Endothelial cell (in vitro differentiated cells): ENCODE measurements around the gene PNPO. TPM values are rescaled to one million over a fixed set of nuclear protein-coding genes. Genes with fewer than 3 reads are reported as not detected.
A peak's percentile ranks its signal among the peaks of the same experiment; 100 is the strongest.

Experiments used
- DNase-seq: peaks from one replicate; pipeline ENCODE4 v3.0.0; 2021; ENCODE audit warnings: low spot score
- H3K27ac Mint-ChIP-seq: one replicate; pipeline ENCODE4 v1.8.0; 2021; ENCODE audit warnings: mixed read lengths, inconsistent platforms; ENCODE audit not compliant: unreplicated experiment
- H3K27me3 Mint-ChIP-seq: one replicate; pipeline ENCODE4 v1.8.0; 2021; ENCODE audit warnings: mild to moderate bottlenecking, moderate library complexity, mixed read lengths, inconsistent platforms; ENCODE audit not compliant: unreplicated experiment
- H3K36me3 Mint-ChIP-seq: one replicate; pipeline ENCODE4 v1.8.0; 2021; ENCODE audit warnings: mild to moderate bottlenecking, low read depth, mixed read lengths, inconsistent platforms; ENCODE audit not compliant: unreplicated experiment
- H3K4me1 Mint-ChIP-seq: one replicate; pipeline ENCODE4 v1.8.0; 2021; ENCODE audit warnings: mild to moderate bottlenecking, mixed read lengths, inconsistent platforms; ENCODE audit not compliant: unreplicated experiment
- H3K4me3 Mint-ChIP-seq: one replicate; pipeline ENCODE4 v1.8.0; 2021; ENCODE audit warnings: mild to moderate bottlenecking, mixed read lengths, inconsistent platforms; ENCODE audit not compliant: unreplicated experiment
- H3K9me3 Mint-ChIP-seq: one replicate; pipeline ENCODE4 v1.8.0; 2021; ENCODE audit warnings: mixed read lengths, inconsistent platforms; ENCODE audit not compliant: unreplicated experiment
- total RNA-seq: library from RNA; stranded (reverse); fragmentation: NEBNext Ultra II Directional; extraction: Animal tissue kit (Norgen Biotek cat#: 25700); gene quantifications from one replicate; pipeline ENCODE4 v1.2.1, GENCODE V29; 2021; ENCODE audit not compliant: unreplicated experiment
- TF ChIP-seq, protein P1 (sequence below): fragments of 200-600 bp; sonication (generic); IDR thresholded peaks from one replicate; pipeline ENCODE4 v1.5.0; 2021; ENCODE audit warnings: antibody characterized with exemption; ENCODE audit not compliant: unreplicated experiment

Gene PNPO
- total RNA-seq, 1 donor from 2014 or later, result 16.4 TPM

DNA sequence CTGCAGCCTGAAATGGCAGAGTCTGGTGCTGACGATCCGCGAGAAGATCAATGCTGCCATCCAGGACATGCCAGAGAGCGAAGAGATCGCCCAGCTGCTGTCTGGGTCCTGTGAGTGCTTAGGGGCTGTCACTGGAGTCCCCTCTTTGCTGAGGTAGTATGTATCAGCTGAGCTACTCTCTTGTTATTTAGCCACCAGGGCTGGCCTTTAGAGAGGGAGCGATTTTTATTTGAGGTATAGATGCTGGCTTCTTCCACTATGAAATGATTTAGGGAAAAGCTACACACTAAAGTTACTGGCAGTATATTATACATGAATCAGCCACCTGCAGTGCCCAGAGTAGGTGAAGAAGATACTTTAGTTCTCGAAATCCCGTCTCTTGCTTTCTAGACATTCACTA, 32.2 kb downstream of the PNPO start:
- no peak overlapping the region for H3K27ac Mint-ChIP-seq
- H3K9me3 Mint-ChIP-seq, result no peaks in the 10 kb centered on the region
- peaks cover 28% of the 10 kb centered on the region for H3K36me3 Mint-ChIP-seq
- TF ChIP-seq, protein P1, sequence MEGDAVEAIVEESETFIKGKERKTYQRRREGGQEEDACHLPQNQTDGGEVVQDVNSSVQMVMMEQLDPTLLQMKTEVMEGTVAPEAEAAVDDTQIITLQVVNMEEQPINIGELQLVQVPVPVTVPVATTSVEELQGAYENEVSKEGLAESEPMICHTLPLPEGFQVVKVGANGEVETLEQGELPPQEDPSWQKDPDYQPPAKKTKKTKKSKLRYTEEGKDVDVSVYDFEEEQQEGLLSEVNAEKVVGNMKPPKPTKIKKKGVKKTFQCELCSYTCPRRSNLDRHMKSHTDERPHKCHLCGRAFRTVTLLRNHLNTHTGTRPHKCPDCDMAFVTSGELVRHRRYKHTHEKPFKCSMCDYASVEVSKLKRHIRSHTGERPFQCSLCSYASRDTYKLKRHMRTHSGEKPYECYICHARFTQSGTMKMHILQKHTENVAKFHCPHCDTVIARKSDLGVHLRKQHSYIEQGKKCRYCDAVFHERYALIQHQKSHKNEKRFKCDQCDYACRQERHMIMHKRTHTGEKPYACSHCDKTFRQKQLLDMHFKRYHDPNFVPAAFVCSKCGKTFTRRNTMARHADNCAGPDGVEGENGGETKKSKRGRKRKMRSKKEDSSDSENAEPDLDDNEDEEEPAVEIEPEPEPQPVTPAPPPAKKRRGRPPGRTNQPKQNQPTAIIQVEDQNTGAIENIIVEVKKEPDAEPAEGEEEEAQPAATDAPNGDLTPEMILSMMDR, result no peak
- peaks cover 19% of the 10 kb centered on the region for H3K27me3 Mint-ChIP-seq
- DNase-seq, result no peak
- no peak overlapping the region for H3K4me3 Mint-ChIP-seq
- H3K4me1 Mint-ChIP-seq, result peaks cover 15% of the 10 kb centered on the region

DNA sequence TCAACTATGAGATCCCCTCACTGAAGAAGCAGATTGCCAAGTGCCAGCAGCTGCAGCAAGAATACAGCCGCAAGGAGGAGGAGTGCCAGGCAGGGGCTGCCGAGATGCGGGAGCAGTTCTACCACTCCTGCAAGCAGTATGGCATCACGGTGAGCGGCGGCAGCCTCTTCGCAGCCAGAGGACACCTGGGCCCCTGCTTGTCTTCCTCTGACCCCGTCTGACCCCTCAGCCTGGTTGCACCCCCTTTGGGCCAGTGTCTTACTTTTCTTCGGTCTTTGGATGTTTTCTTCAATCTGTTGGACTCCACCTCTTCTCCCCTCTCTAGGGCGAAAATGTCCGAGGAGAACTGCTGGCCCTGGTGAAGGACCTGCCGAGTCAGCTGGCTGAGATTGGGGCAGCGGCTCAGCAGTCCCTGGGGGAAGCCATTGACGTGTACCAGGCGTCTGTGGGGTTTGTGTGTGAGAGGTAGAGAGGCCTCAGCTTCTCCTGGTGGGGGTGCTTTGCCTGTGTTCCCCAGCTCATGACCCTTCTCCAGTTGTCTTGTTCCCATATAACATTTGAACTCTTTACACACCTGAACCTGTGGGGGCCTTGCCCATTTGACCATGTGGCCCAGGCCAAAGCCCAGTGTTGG, 33.9 kb downstream of the PNPO start:
- Mint-ChIP-seq H3K4me3 (no peak overlapping the region), H3K9me3 (no peaks in the 10 kb centered on the region), H3K27me3 (peaks cover 15% of the 10 kb centered on the region), H3K36me3 (peaks cover 36% of the 10 kb centered on the region), H3K4me1 (peaks cover 7% of the 10 kb centered on the region), H3K27ac (peak overlapping the region; percentile 68)
- DNase-seq, result no peak
- TF ChIP-seq, protein P1, result no peak

DNA sequence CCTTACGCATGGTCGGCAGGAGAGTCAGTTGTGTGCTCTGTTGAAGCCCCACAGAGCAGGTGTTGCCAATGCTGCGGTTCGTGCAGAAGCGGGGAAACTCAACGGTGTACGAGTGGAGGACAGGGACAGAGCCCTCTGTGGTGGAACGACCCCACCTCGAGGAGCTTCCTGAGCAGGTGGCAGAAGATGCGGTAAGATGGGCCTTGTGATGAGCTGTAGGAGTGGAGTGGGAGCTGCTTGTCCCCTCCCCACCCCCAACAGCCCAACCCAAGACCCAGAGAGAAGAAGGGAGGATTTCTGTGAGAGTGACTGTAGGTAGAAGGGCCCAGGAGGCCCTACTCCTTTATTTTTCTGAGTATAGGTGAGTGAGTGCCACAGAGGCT, 34.4 kb downstream of the PNPO start:
- H3K27ac Mint-ChIP-seq, result peak overlapping the region; percentile 68
- peaks cover 15% of the 10 kb centered on the region for H3K27me3 Mint-ChIP-seq
- peaks cover 41% of the 10 kb centered on the region for H3K36me3 Mint-ChIP-seq
- H3K9me3 Mint-ChIP-seq, result no peaks in the 10 kb centered on the region
- TF ChIP-seq, protein P1, result no peak
- no peak overlapping the region for H3K4me3 Mint-ChIP-seq
- DNase-seq, result no peak
- H3K4me1 Mint-ChIP-seq, result peaks cover 7% of the 10 kb centered on the region

DNA sequence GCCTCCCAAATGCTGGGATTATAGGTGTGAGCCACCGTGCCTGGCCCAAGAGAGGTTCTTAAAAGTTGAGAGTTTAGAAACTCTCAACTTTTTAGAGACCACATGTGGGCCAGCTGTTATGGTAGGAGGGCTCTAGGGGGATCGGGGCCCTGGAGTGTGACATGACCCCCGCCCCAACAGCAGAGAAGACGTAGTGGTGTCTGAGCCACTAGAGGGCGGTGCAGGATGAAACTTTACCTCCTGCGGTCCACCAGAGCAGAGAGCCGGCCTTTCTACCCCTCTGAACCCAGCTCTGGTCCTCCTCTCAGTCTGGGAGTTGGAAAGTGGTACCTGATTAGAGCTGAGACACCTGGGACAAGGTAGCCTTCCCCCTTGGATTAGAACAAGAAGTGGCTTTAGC, 37.0 kb downstream of the PNPO start:
- Mint-ChIP-seq H3K27me3 (peaks cover 13% of the 10 kb centered on the region), H3K9me3 (no peaks in the 10 kb centered on the region), H3K4me3 (no peak overlapping the region), H3K27ac (no peak overlapping the region), H3K36me3 (peaks cover 44% of the 10 kb centered on the region), H3K4me1 (peaks cover 2% of the 10 kb centered on the region)
- TF ChIP-seq, protein P1, result peak; percentile 71
- peak; percentile 75 for DNase-seq

DNA sequence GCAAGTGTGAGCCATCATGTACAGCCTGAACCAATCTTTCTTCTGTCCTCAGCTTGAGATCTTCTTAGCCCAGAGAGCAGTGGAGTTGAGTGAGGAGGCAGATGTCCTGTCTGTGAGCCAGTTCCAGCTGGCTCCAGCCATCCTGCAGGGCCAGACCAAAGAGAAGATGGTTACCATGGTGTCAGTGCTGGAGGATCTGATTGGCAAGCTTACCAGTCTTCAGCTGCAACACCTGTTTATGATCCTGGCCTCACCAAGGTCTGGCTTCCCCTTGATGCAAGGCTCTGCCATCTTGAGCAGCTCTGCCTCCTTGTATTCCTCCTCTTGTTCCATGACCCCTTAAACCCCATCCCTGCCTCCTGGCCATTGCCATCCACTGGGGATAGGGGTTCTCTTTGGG, 39.2 kb downstream of the PNPO start:
- Mint-ChIP-seq H3K4me3 (no peak overlapping the region), H3K36me3 (peaks cover 43% of the 10 kb centered on the region), H3K9me3 (no peaks in the 10 kb centered on the region), H3K27me3 (peaks cover 9% of the 10 kb centered on the region), H3K4me1 (peaks cover 2% of the 10 kb centered on the region), H3K27ac (no peak overlapping the region)
- no peak for DNase-seq
- TF ChIP-seq, protein P1, result no peak
